GM21717 (cell line): ENCODE measurements around the gene ZFYVE28.

ENCODE experiments used
- ATAC-seq: cut with Tn5 transposase; IDR thresholded peaks from one replicate; pipeline ENCODE4 v1.9.1; 2021; ENCODE audit warnings: mild to moderate bottlenecking, moderate library complexity; ENCODE audit not compliant: unreplicated experiment

Gene ZFYVE28

DNA sequence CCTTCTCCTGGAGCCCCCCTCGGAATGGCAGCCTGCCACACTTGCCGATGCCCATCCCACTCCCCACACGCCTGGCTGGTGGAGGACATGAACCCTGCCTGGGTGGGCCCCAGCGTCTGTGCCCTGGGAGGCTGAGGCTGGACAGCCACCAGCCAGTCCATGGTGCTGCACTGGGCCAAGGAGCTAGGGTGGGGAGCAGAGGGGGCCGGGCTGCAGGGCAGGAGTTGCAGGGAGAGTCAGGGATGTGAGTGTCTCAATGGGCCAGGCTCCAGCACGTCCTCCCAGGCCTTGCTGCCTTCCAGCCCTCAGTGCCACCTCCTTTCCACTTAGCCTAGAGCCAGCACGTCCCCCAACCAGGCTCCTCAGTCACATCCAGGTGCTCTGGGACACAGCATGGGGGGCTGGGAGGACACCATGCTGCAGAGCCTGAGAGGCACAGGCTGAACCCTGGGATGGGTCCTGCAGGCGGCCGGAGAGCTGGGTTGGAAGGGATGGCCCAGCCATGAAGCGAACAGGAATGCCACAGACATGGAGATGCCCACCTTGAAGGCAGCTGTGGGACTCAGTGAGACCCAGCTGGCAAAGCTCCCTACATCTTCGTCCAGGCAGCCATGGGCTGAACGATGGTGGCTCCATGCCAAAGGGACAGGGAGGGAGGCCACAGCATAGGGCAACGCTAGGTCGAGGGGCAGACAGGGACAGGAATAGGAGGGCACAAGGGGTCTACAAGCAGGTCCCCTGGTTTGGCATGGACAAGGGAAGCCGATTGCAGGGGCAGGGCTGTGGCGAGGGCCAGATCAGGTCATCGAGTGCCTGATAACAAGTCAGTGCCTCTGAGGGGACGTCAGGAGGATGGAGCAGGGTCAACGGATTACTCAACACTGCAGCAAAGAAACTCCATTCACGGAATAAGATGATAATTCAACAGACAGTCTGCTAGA lies 126.5 kb downstream of the ZFYVE28 start:
- no peak for ATAC-seq

DNA sequence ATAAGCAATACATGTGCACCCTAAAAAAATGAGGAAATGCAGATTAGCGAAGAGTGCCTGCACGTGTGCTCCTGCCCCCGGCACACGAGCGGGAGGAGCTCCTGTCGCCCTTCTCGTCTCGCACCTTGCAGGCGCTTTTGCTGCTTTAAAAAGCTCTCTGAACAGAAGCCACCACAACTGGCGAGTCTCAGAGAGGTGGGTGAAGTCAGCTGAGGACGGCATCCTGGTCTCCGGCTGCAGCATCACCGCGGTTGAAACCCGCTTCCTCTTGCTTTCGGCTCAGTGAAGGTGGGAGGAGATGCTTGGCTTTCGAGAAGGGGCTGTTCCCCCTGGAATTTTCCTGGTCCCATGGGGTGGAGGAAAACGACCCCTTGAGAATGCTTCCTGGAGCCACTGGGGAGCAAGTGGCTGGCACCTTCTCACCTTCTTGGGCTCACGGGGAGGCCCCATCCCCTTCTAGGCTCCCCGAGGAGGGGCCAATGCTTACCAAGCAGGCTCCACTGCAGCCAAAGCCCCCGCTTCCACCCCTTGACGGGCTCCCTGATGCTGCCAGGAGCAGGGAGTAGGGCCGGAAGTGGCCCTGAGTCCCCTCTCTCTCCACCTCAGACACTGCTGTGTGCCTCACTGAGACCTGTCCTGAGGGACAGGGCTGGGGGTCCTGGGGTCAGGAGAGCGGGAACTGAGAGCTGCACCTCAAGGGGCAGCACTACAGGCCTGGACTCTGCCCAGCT lies 127.3 kb downstream of the ZFYVE28 start:
- ATAC-seq: no peak

DNA sequence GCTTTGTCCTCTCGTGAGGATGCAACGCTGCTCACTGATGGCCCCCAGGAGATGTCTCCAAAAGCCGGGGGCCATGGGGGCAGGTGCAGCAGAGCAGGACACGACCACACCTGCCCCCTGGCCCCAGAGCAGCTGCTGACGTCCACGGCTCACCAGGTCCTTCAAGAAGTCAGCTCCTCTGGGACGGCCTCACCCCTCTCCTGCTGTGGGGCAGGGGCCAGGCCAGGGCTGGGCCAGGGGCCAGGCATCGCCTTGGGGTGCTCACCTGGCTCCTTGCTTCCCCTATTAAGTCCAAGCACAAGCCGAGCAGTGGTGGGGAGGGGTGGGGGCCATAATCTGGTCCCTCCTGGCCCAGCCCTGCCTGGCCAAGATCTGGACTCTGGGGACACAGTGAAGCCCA lies 128.0 kb downstream of the ZFYVE28 start:
- no peak for ATAC-seq

DNA sequence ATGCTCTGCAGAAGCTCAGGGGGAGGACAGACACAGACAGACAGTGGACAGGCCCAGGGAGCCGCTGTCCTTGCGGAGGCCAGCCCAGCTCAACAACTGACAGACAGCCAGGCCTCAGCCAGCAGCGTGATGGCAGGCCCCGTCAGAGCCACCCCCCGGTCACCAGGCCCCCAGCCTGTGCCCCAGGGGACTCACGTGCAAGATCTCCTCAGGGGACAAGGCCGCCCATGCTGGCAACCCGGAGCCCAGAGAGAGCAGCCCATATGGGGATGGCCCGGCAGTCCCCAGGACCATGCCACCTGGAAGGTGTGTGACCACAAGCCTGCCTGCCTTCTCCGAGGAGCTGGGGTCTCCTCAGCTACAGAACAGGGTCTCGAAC lies 128.5 kb downstream of the ZFYVE28 start:
- no peak for ATAC-seq

DNA sequence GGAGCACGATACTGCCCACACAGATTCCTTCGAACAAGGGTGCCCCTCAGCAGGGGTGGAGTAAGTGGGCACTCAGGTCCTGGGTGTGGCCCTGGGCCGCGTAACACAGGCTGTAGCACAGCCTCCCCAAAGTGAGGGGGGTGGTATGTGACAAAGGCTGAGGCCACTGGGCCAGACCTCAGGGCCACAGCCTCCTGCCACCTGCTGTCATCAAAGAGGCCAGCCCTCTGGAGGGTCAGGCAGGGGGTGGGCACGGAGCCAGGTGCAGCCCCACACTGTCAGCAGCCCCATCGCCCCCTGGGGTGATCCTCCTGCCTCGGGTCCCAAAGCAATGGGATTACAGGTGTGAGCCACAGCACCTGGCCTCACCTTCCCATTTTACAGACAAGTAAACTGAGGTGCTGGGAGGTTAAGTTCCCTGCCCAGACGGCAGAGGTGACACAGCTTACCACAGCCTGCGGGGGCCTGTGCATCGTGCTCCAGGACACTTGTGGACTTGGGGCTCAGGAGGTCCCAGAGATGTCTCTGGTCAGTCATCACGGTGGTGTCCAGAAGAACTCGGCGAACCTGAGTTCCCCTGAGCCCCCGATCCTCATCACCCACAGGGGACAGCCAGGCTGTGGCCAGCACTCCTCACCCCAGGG lies 129.0 kb downstream of the ZFYVE28 start:
- no peak for ATAC-seq

- no peak for ATAC-seq
Measured at GRCh38 chr4:2288051-2288541, 130.3 kb downstream of the ZFYVE28 start.

- no peak for ATAC-seq
Measured at GRCh38 chr4:2287594-2287915, 130.9 kb downstream of the ZFYVE28 start.

- no peak for ATAC-seq
Measured at GRCh38 chr4:2286904-2287593, 131.4 kb downstream of the ZFYVE28 start.

- ATAC-seq: no peak
Measured at GRCh38 chr4:2285613-2286381, 132.6 kb downstream of the ZFYVE28 start.

- no peak for ATAC-seq
Measured at GRCh38 chr4:2284934-2285612, 133.4 kb downstream of the ZFYVE28 start.

DNA sequence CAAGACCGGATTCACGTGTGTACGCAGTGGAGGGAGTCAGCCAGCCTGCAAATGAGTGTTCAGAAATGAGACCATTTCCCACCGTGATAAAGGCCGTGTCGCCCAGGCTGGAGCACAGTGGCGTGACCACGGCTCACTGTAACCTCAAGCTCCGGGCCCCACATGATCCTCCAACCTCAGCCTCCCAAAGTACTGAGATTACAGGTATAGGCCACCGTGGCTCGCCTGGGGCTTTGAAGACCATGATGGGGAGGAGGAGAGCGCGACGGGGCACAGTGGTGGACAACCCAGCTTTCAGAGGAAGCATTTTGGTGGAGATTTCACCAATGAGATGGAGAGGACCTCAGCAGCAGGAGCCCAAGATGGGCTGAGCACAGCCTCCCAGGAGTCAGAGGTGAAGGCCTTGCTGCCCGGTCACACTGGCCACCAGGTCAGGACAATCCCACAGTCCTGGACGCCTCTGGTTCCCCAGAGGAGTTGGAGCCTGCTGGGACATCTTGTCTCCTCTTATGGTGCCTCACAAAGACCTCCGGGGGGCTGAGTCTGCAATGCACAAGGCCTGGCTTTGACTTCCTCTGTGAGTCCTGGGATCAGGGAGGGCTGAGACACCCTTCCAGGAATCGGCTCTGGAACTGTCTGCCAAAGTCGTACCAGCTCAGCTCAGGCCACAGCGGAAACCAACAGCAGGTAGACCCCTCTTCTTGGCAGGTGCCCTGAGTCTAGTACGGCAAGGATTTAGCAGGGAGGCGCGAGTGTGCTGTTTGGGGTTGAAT lies 134.1 kb downstream of the ZFYVE28 start:
- no peak for ATAC-seq

DNA sequence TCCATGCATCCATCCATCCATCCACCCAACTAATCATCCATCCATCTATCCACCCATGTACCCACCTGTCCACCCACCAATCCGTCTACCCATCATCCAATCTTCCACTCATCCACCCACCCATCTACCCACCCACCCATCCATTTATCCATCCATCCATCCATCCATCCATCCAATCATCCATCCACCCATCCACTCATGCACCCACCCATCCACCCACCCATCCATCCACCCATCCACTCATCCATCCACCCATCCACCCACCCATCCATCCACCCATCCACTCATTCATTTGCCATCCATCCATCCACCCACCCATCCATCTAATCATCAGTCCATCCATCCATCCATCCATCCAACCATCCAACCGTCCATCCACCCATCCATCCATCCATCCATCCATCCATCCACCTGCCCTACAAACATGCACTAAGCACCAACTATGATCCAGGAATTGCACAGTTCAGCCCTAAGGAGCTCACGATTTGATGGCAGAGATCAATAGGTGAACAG lies 135.2 kb downstream of the ZFYVE28 start:
- ATAC-seq: no peak

DNA sequence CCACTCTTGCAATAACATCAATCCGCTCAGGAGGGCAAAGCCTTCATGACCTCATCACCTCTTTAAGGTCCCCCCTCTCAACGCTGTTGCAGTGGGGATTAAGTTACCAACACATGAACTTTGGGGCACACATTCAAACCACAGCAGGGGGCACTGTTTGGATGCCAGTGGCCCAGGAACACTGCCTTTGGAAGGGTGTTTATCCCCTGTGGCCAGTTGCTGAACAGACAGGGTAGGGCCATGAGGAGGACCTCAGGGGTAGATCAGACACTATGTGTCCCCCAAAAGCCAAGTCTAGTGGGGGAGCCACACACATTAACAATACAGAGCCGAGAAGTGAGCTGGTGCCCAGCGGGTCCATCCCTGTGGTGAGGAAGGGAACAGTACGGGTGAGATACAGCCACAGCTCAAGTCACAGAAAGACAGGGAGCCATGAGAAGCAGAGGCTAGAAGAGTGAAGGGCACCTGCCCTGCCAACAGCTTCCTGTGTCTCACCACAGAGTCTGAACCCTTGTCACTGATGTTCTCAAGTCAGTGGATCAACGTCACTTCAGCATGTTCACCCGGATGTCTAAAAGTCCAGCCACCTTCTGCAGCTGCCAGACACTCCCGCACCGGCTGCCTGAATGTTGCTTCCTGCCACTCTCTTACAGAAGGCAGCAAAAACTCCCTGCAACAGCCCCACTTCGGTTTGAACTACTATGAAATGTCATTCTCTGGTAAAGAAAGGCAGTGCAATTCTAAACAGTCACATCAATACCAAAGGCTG lies 136.7 kb downstream of the ZFYVE28 start:
- ATAC-seq: peak; percentile 54

DNA sequence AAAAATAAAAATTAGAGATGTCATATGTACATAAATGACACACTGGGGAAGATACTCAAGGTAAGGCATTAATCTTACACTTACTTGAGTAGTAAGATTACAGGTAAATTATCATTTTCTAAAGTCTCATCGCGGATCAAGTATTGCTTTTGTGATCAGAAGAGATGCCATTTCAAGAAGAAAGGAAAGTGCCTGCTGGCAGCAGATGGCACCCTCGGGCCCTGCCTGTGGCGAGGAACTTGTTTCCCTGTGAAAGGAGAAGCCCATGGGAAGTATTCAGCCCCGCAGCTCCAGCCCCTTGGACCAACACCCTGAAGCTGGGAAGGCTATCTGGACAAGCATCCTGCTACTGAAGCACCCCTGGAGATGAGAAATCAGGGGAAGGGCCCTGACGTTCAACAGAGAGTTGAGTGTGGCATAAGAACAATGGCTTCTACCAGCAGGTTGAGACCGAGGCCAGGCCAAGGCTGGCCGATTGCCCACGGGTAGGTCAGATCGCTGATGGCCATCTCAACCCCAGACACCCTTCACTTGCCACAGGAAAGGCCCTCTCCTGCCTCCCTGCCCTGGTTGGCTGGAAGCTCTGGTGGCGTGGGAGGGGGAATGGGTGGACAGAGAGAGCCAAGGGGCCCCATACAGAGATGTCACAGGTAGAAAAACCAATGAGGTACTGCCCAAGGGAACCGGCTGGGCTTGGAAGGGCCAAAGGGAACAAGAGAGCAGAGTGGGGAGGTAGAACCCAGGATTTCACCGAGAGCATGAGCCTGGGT lies 137.7 kb downstream of the ZFYVE28 start:
- ATAC-seq: no peak

GRCh38 chr4:2277956-2278355 lies 140.5 kb downstream of the ZFYVE28 start:
- no peak for ATAC-seq

DNA sequence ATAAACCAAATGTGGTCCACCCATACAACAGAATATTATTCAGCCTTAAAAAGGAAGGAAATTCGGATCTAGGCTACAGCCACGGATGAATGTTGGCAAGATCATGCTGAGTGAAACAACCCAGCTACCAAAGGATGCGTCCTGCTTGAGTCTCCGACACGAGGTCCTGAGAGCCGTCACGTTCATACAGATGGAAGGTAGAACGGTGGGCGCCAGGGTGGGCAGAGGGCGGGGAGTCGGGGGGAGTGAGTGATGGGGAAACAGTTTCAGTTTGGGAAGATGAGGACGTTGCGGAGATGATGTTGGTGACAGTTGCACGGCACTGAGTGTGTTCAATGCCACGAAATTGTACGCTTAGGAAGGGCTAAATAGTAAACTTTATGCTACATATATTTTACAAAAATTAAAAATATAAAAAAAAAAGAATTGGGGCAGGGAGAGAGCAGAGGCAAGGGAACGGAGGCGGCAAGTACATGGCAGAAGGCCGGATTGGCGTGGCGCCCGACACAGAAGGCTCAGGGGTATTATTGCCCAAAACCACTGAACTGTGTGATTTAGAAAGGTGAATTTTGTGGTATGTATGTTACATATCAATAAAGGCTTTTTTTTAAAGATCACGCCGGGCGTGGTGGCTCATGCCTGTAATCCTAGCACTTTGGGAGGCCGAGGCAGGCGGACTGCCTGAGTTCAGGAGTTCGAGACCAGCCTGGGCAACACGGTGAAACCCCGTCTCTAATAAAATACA lies 141.7 kb downstream of the ZFYVE28 start:
- no peak for ATAC-seq
